Middle frontal gyrus (tissue), 1 donor: Measurements from ENCODE around the gene IFNB1.

Experiments
- DNase-seq: peaks from one replicate; pipeline ENCODE4 v3.0.0-alpha.2; 2015; ENCODE audit warnings: low spot score; ENCODE audit errors: extremely low spot score

IFNB1 gene

DNA sequence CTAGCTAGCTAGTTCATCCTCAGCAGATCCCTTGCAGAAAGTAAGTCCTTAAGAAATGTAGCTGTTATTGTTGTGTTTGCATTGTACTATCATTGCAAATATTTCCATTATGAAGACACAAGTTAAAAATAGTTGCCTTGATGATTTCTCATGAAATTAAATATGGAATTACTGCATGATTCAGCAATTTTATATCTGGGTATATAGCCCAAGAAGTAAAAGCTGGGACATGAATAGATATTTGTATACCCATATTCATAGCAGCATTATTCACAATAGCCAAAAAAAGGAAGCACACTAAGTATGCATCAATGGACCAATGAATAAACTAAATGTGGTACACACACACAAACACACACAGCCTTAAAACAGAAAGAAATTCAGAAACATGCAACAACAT, 6.8 kb downstream of the IFNB1 start:
- DNase-seq: no peak

DNA sequence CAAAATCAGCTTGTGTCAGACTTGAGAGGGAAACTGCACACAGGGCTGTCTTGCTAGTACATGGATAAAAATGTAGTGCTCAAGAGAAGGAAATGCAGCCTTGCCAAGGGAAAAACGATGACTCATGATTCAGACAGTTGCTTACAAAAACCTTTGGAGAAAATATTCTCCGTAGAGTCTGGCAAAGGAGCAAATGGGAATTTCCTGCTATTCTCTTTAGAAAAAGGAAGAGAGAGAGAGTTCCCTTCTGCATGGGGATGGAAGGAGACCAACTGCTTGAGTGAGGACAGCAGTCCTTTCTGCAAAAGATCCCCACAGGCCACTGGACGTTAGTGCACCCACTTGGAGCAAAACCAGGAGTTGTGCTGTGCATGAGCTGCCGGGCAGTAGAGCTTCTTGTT, 7.6 kb downstream of the IFNB1 start:
- peak; percentile 14 for DNase-seq

DNA sequence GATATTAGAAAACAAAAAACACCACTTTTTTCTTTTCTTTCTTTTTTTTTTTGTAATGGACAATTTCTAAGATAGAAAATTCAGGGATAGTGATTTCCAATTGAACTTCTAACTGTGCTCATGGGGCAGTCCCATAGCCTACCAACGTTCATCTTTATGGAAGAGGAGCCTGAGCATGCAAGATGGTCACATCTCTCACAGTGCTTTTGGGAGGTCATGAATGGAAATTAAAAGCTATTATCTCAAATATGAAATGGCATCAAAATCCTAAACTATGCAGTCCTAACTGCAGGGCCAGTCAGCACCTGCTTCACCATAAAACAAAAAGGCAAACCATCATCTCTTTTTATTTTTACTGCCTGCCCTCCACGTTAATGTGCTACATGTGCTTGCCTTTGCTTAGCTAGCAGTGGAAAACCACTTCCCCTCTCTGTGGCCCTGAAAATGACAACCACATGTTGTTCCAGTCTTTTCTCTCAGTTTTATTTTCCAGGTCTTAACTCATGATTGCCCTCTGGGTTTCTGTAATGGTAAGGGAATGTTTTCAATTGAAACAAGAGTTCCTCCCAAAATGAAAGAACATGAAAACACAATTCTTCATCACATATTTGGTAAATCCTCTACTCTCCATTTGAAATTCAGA, 16.7 kb downstream of the IFNB1 start:
- no peak for DNase-seq

DNA sequence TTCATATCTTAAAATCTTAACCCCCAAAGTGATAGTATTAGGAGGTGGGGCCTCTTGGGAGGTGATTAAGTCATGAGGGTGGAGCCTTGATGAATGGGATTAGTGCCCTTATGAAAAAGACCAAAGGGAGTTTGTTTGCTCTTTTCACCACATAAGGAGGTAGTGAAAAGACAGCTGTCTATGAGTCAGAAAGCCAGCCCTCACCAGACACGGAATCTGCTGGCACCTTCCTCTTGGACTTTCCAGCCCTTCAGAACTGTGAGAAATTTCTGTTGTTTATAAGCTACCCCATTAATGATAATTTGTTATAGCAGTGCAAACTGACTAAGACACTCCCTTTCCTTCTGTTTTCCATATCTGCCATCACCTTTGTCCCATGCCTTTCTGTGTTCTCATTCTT, 20.8 kb downstream of the IFNB1 start:
- DNase-seq: no peak

DNA sequence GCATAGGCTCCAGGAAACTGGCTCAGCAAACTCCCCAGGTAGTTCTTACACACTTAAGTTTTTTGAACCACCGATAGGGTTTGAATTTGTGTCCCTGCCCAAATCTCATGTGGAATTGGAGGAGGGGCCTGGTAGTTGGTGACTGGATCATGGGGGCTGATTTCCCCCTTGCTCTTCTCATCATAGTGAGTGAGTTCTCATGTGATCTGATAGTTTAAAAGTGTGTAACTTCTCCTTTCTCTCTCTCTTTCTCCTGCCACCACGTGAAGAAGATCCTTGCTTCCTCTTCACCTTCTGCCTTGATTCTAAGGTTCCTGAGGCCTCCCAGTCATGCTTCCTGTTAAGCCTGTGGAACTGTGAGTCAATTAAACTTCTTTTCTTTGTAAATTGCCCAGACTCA, 23.9 kb downstream of the IFNB1 start:
- DNase-seq: no peak

DNA sequence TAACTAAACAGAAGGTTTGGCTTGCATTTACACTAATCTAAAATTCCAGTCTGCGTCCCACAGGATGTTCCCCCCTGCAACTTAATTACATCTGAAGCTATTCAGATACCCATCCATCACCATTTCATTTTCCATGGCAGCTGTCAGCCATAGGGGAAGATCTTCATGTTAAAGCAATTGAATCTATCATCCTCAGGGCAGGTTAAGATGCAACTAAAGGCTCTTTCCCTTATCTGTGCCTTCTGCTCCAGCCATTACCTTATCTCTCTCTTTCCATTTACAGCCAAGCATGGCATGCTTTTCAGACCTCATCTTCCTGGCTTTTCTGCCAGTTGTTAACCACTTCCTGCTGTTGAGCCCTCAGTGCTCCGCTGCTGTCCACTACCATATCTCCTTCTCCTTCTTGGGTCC, 30.5 kb downstream of the IFNB1 start:
- no peak for DNase-seq

DNA sequence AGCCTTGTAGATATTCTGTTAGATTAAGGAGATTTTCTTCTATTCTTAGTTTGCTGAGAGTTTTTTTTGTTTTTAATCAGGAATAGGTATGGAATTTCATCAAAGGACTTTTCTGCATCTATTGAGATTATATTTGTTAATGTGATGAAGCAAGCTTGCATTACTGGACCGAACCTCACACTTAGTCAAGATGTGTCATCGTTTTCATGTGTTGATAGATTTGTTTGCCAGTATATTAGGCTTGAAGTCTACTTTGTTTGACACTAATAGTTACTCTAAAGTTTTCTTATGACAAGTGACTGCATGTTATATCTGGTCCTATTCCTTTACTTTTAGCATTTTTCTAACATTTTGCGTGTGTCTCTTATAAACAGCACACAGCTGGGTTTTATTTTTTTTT, 33.9 kb downstream of the IFNB1 start:
- no peak for DNase-seq

DNA sequence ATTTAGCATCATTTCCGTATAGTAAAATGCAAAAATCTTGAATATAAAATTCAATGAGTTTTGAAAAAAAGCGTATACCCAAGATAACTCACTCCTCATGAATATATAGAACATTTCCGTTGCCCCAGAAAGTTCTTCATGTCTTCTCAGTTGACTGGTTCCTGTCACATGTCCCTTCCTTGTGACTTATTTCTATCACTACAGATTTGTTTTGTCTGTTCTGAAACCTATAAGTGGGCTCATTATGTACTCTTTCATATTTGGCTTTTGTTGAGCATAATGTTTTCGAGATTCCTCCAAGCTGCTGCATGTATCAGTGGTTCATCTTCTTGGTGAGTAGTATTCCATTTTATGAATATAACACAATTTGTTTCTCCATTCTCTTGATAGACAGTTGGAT, 35.3 kb downstream of the IFNB1 start:
- DNase-seq: no peak

DNA sequence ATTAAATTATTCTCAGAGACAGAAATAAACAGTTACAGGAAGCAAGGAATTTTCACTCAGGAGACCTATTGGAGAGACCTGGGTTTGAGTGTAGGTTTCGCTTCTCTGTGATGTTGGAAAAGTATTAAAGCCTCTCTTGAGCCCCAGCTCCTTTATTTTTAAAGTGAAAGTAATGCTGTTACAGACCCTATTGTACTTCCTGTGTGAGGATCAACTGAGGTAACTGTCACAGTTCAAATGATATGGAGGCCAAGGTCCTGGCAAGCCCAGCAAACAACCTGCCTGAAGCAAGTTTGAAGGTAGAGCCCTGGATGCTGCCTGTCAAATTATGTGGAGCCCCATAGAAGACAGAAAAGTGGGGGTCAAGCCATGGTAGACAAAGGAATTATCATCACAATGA, 38.4 kb downstream of the IFNB1 start:
- no peak for DNase-seq

DNA sequence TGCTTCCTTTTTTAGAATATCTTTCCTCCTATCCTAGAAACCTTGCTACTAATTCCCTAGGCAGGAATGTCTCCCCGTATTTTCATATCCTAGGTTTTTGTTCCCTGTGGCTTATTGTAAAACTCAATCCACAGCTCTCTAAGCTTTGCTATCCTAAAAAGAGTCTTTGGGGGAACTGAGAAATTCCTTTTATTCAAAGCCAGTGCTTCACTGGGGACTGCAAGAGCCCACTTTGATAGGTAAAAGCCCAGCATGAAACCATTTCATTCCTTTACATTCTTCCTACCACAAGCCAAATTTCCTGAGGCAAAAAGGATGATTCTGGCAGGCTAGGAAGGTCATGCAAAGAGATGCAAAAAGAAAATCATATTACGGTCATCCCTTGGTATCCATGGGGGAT, 40.5 kb downstream of the IFNB1 start:
- DNase-seq: no peak

DNA sequence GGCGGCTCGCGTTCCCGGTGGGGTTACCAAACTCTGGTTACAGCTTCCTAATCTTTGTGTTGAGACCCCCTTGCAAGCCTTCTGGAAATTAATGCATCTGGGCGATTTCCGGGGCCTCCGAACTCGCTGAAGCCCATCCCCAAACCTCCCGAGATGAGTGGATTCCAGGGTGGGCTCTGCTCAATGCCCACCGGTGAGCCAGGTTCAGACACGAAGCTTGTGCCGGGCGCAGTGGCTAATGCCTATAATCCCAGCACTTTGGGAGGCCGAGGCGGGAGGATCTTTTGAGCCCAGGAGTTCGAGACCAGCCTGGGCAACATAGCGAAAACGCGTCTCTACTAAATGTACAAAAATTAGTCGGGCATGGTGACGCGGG, 45.9 kb downstream of the IFNB1 start:
- no peak for DNase-seq

DNA sequence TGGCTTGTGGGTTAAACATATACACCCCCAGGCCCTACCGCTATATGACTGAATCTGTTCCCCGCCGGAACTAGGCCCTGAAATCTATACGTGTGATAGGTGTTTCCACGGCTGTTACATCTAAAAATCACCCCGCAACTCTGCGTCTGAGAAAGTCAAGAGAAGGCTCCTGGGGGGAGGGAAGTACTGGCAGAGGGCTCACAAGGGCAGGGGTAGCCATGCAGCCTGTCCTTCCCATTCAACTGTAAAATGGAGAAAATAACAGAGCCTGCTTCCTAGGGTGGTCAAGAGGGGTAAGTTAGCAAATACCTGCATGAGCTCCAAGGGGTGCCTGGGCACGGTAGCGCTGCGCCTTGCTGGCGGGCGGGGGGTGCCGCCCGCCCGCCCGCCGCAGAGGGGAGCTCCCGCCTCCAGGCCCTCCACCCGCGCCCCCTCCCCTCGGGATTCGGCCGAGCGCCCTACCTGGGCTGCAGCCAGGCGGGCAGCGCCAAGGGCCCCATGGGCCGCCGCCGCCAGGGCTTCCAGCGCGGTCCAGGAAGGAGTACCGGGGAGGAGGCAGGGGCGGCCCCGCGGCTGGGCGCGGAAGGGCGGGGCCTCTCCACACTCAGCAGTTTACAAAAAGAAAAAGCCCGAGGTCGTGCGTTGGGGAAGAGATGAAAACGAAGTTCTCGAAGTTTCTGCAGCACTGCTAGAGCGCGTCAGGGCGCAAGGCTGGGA, 46.5 kb downstream of the IFNB1 start, which contains the start of gene HACD4:
TSS of gene HACD4 (minus strand) at position 550 of the 717 bp plus-strand sequence. CDS start at position 500, 50 bp downstream.
- no peak for DNase-seq

DNA sequence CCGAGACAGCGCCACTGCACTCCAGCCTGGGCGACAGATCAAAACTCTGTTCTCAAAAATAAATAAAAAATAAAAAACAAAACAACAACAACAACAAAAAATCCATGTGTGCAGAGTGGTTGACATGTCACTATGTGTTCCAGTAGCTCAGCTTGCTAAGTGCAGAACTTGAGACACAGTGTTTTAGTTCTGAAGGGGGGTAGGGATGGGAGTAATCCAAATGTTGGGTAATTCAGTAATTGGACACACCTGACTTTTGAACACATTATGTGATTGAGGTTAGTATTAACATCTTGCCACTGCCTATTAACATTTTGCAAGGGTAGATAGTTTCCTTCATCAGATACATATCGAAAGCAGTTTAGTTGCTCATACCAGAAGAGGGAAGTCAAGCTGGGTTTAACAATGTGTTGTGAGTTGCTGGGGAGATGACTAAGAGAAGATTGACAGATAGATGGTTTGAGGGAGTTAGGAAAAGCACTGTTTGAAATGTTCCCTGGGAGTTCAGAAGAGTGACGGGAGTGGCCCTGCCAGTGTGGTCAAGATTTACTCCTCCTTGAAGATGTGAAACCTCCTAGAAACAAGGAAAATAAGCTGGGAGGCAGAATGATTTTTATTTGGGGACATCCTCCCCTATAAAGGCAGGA, 47.2 kb downstream of the IFNB1 start:
- no peak for DNase-seq

DNA sequence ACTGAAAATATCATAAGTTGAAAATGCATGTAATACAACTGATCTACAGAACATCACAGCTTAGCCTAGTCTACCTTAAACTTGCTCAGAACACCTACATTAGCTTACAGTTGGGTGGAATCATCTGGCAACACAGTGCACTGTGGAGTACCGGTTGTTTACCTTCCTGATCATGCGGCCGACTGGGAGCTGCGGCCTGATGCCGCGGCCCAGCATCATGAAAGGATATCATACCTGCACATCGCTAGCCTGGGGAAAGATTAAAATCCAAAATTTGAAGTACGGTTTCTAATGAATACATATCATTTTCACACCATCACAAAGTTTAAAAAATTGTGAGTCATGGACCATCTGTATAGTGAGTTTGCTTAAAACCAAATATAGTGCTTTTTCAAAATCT, 48.1 kb downstream of the IFNB1 start:
- DNase-seq: no peak

DNA sequence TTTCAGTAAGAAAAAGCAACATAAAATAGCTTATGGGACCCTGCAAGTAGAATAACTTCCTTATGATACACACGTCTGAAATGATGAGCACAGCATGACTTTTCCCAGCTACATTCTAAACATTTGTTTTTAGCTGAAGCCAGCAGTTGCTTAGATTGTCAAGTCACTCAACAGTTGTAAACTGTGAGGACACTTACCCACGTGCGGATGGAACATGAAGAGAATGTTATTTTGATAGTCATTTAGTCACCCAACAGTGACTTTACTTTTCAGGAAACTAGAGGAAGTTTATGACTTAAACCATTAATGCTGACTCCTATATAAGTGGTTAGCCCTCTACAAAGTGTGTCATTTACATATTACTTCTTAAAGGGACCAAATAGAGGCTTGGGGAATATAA, 49.3 kb downstream of the IFNB1 start:
- DNase-seq: no peak

DNA sequence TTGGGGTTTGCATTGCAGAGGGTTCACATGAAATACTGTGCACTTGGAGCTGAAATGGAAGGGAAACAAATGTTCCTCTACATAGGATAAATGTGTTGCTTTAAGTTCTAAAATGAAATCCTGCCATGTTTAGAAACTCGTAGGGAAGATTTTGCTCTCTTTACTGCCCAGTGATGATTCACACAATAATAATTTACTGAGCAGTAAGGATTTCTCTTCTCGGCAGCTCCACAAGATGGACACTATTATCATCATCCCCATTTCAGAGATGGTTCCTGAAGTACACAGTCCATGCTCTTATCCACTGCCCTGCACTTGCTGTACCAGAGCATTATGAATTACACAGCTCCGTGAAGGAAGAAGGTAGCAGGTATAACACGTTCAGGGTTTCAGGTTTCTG, 50.4 kb downstream of the IFNB1 start:
- no peak for DNase-seq
